ENCODE data around the gene CLASP1. TPM values are rescaled to one million over a fixed set of nuclear protein-coding genes. Genes with fewer than 3 reads are reported as not detected.

Gene CLASP1
- total RNA-seq, 2 experiments from 2014 or later = 60.3 to 61.4 TPM

- POLR2A ChIA-PET = interaction anchor here (0.8 kb wide), 1 partner anchor 11 kb away, joined by 3 read pairs; no protein-coding TSS in a partner anchor
Measured at GRCh38 chr2:121536347-121536746, 112.9 kb downstream of the CLASP1 start.

GRCh38 chr2:121534007-121534406 is 115.3 kb downstream of the CLASP1 start:
- no peaks in the 10 kb centered on the region for H3K9me3 Mint-ChIP-seq
- no peak overlapping the region for H3K4me3 Mint-ChIP-seq
- no peak overlapping the region for H3K27ac Mint-ChIP-seq
- peaks cover 42% of the 10 kb centered on the region for H3K4me1 Mint-ChIP-seq (ENCODE audit: low read depth)
- DNase-seq = no peak
- H3K36me3 Mint-ChIP-seq (ENCODE audit: low read depth) = peaks cover 7% of the 10 kb centered on the region
- no peak for TF ChIP-seq CTCF (IDR thresholded peaks at IDR 0.05)
- ChIA-PET POLR2A (no interaction called here), CTCF (no interaction called here)
- H3K27me3 Mint-ChIP-seq = no peaks in the 10 kb centered on the region
- intact Hi-C loops (cut with micrococcal nuclease) = loop anchor here (5.0 kb wide), 1 partner anchor 183 kb away; no protein-coding TSS in a partner anchor
- no peak for ATAC-seq

More at GRCh38 chr2:121536347-121536746, 112.9 kb downstream of the CLASP1 start:
- Mint-ChIP-seq H3K4me1 (ENCODE audit: low read depth) (peaks cover 43% of the 10 kb centered on the region), H3K4me3 (no peak overlapping the region), H3K9me3 (no peaks in the 10 kb centered on the region), H3K36me3 (ENCODE audit: low read depth) (no peaks in the 10 kb centered on the region), H3K27me3 (no peaks in the 10 kb centered on the region), H3K27ac (peak overlapping the region; percentile 12)
- TF ChIP-seq CTCF (IDR thresholded peaks at IDR 0.05) = no peak
- ATAC-seq (no peak), DNase-seq (no peak)
- CTCF ChIA-PET = no interaction called here
- intact Hi-C loops (cut with micrococcal nuclease) = no loop called here

GRCh38 chr2:121532894-121533293 is 116.4 kb downstream of the CLASP1 start:
- DNase-seq (no peak), ATAC-seq (no peak)
- peak overlapping the region; percentile 30 for H3K27ac Mint-ChIP-seq
- H3K4me1 Mint-ChIP-seq (ENCODE audit: low read depth) = peaks cover 52% of the 10 kb centered on the region
- intact Hi-C loops (cut with micrococcal nuclease) = loop anchor here (5.0 kb wide), 1 partner anchor 184 kb away; no protein-coding TSS in a partner anchor
- H3K36me3 Mint-ChIP-seq (ENCODE audit: low read depth) = peaks cover 13% of the 10 kb centered on the region
- no peak overlapping the region for H3K4me3 Mint-ChIP-seq
- ChIA-PET CTCF (interaction anchor here (0.7 to 1.7 kb wide), 5 partner anchors 18 to 185 kb away, joined by 3 to 7 read pairs (median 3); no protein-coding TSS in a partner anchor), POLR2A (interaction anchor here (1.7 to 5.4 kb wide), 4 partner anchors 7 to 203 kb away, joined by 4 to 84 read pairs (median 18); partner anchors contain the start of gene CLASP1)
- H3K27me3 Mint-ChIP-seq = no peaks in the 10 kb centered on the region
- no peaks in the 10 kb centered on the region for H3K9me3 Mint-ChIP-seq
- no peak for TF ChIP-seq CTCF (IDR thresholded peaks at IDR 0.05)

- Mint-ChIP-seq H3K36me3 (ENCODE audit: low read depth) (peaks cover 19% of the 10 kb centered on the region), H3K9me3 (peaks cover 3% of the 10 kb centered on the region), H3K4me1 (ENCODE audit: low read depth) (peaks cover 53% of the 10 kb centered on the region), H3K27ac (peak overlapping the region; percentile 49), H3K4me3 (peak overlapping the region; percentile 33), H3K27me3 (no peaks in the 10 kb centered on the region)
- TF ChIP-seq CTCF (IDR thresholded peaks at IDR 0.05) = no peak
- intact Hi-C loops (cut with micrococcal nuclease) = loop anchor here (5.0 kb wide), 1 partner anchor 185 kb away; no protein-coding TSS in a partner anchor
- POLR2A ChIA-PET = interaction anchor here (1.7 to 5.4 kb wide), 6 partner anchors 8 to 203 kb away, joined by 4 to 84 read pairs (median 26); partner anchors contain the start of gene CLASP1
- DNase-seq = no peak
- ATAC-seq = no peak
- CTCF ChIA-PET = interaction anchor here (1.0 to 2.0 kb wide), 7 partner anchors 9 to 186 kb away, joined by 3 to 22 read pairs (median 4); partner anchors contain the start of gene CLASP1
Measured at GRCh38 chr2:121532347-121532766, 116.9 kb downstream of the CLASP1 start.

- H3K27ac Mint-ChIP-seq = peak overlapping the region; percentile 92
- H3K9me3 Mint-ChIP-seq = peaks cover 3% of the 10 kb centered on the region
- ChIA-PET CTCF (interaction anchor here (0.9 to 2.0 kb wide), 7 partner anchors 32 to 205 kb away, joined by 3 to 22 read pairs (median 5); partner anchors contain the start of gene CLASP1), POLR2A (interaction anchor here (0.6 to 5.4 kb wide), 54 partner anchors 10 to 456 kb away, joined by 3 to 84 read pairs (median 5); partner anchors contain the start of genes CLASP1, NIFK and TSN)
- H3K4me1 Mint-ChIP-seq (ENCODE audit: low read depth) = peaks cover 62% of the 10 kb centered on the region
- no peak for TF ChIP-seq CTCF (IDR thresholded peaks at IDR 0.05)
- intact Hi-C loops (cut with micrococcal nuclease) = loop anchor here (5.0 kb wide), 1 partner anchor 187 kb away; no protein-coding TSS in a partner anchor
- H3K4me3 Mint-ChIP-seq = peak overlapping the region; percentile 83
- H3K27me3 Mint-ChIP-seq = no peaks in the 10 kb centered on the region
- DNase-seq (peak; percentile 90), ATAC-seq (peak; percentile 63)
- peaks cover 34% of the 10 kb centered on the region for H3K36me3 Mint-ChIP-seq (ENCODE audit: low read depth)
Measured at GRCh38 chr2:121530212-121530705, 119.0 kb downstream of the CLASP1 start.
